GM21360 (cell line): ENCODE data around the gene PTK7.

ENCODE experiments used
- ATAC-seq: cut with Tn5 transposase; IDR thresholded peaks from one replicate; pipeline ENCODE4 v1.9.1; 2021; ENCODE audit warnings: mild to moderate bottlenecking, moderate library complexity; ENCODE audit not compliant: unreplicated experiment

The PTK7 gene

GRCh38 chr6:43200541-43200940 is 124.4 kb downstream of the PTK7 start:
- no peak for ATAC-seq

DNA sequence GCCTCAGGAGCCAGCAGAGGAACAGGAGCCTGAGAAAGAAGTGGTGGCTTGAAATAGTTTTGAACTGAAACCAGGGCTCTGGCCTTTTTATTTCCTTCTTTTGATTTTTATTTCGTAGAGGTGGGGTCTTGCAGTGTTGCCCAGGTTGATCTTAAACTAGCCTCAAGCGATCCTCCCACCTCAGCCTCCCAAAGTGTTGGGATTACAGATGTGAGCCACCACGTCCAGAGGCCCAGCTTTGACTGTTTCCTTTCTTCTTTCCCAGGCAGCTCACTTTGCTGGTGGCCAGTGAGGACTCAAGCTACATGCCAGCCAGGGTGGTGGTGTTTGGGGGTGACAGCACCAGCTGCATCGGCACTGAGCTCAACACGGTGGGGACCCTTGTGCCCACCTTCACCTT is 126.3 kb downstream of the PTK7 start:
- no peak for ATAC-seq

GRCh38 chr6:43203029-43203717 is 127.1 kb downstream of the PTK7 start:
- no peak for ATAC-seq

- no peak for ATAC-seq
These were observed 127.6 kb downstream of the PTK7 start for GRCh38 chr6:43203718-43204095.

- no peak for ATAC-seq
These were observed 128.4 kb downstream of the PTK7 start for GRCh38 chr6:43204271-43205105.

GRCh38 chr6:43205849-43206248 is 129.7 kb downstream of the PTK7 start:
- no peak for ATAC-seq

DNA sequence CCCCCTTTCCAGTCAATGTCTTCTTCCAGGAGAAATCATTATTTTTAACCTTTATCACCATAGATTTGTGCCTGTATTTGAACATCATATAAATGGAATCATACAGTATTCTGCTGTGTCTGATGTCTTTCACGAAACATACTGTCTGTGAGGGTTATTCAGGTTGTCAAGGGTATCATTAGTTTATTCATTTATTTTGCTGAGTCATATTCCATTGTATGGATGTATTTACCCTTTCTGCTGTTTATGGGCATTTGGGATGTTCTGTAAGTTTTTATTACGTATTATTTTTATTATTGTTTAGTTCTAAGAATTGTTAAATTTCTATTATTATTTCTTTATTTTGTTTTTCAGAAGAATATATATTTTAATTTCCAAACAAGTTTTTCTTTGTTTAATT is 131.2 kb downstream of the PTK7 start:
- no peak for ATAC-seq
